ENCODE measurements around the gene LSM2. TPM values are rescaled to one million over a fixed set of nuclear protein-coding genes. Genes with fewer than 3 reads are reported as not detected.

Gene LSM2
- total and polyA plus RNA-seq, 7 donors, result 19.5 to 92.1 (median 35.3) TPM

GRCh38 chr6:31767096-31767645 is 39.6 kb downstream of the LSM2 start:
- ATAC-seq, result no peak
- Histone ChIP-seq H3K4me1 (no peaks in the 10 kb centered on the region), H3K4me3 (no peak overlapping the region), H3K27ac (no peak overlapping the region), H3K27me3 (ENCODE audit: insufficient read depth in 3 of 3, low read length in 2 of 3) (no peaks in the 10 kb centered on the region), H3K9me3 (no peaks in the 10 kb centered on the region), H3K36me3 (ENCODE audit: insufficient read depth in 1 of 2, low read depth in 1 of 2) (peaks cover 0 to 39% of the 10 kb centered on the region in 2 donors)
- WGBS, 3 donors, result 84 to 87% (median 86%) methylated on average over 6 of the region's 6 CpGs
- no peak for DNase-seq
- intact Hi-C loops (cut with DNase I), result loop anchor here in 1 of 2 donors (5.0 kb wide), 1 partner anchor 85 kb away; the partner anchor contains the start of gene LY6G5C
- TF ChIP-seq, protein P1, sequence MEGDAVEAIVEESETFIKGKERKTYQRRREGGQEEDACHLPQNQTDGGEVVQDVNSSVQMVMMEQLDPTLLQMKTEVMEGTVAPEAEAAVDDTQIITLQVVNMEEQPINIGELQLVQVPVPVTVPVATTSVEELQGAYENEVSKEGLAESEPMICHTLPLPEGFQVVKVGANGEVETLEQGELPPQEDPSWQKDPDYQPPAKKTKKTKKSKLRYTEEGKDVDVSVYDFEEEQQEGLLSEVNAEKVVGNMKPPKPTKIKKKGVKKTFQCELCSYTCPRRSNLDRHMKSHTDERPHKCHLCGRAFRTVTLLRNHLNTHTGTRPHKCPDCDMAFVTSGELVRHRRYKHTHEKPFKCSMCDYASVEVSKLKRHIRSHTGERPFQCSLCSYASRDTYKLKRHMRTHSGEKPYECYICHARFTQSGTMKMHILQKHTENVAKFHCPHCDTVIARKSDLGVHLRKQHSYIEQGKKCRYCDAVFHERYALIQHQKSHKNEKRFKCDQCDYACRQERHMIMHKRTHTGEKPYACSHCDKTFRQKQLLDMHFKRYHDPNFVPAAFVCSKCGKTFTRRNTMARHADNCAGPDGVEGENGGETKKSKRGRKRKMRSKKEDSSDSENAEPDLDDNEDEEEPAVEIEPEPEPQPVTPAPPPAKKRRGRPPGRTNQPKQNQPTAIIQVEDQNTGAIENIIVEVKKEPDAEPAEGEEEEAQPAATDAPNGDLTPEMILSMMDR (IDR thresholded peaks at IDR 0.05), result no peak

DNA sequence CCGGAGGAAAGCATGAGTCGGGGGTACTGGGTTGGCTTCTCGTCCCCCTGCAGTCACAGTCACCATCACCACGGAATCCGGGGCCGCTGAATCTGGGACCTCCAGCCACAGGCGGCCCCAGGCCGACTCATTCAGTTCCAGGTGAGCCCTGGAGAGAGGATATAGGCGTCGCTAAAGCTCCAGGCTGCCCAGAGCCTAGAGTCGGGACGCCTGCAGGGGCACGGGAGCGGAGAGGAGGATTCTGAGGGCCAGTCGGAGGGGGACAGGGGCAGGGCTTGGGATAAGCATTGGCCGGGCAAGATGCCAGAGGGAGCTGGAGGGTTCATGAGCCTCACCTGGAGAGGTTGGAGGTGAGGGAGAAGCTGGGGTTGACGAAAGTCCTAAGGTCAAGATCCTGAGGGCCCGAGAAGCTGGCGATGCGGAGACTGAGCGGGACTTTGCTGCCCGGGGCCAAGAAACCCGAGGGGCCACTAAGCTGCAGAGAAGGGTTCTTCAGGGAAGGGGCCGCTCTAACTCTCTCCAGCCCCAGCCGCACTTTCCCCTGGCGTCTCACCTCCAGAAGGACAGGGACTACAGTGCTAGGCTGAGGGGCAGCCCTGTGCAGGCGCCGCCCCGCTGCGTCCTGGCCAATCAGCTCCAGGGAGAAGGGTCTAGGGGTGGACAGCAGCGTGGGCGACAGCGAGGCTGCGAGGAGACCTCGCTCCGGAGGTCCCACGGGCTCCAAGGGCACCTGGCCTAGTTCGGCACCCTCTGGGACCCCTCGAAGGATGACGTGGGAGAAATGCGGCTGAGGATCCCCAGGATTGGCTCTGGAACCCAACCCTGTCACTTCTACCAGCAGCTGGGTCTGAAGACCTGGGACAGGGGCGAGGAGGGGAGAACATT is 40.6 kb downstream of the LSM2 start:
- peak overlapping the region; percentile 28 for H3K4me3 ChIP-seq
- no peaks in the 10 kb centered on the region for H3K27me3 ChIP-seq (ENCODE audit: insufficient read depth in 3 of 3, low read length in 2 of 3)
- TF ChIP-seq, protein P1 (IDR thresholded peaks at IDR 0.05), result no peak
- H3K4me1 ChIP-seq, result no peaks in the 10 kb centered on the region
- H3K36me3 ChIP-seq (ENCODE audit: insufficient read depth in 1 of 2, low read depth in 1 of 2), result peaks cover 0 to 39% of the 10 kb centered on the region in 2 donors
- ATAC-seq (no peak), DNase-seq (no peak)
- intact Hi-C loops (cut with DNase I), result loop anchor here in 1 of 2 donors (5.0 kb wide), 1 partner anchor 84 kb away; the partner anchor contains the start of gene LY6G5C
- H3K27ac ChIP-seq, result no peak overlapping the region
- H3K9me3 ChIP-seq, result no peaks in the 10 kb centered on the region
- WGBS, 3 donors, result 56 to 57% (median 57%) methylated on average over 42 of the region's 42 CpGs

DNA sequence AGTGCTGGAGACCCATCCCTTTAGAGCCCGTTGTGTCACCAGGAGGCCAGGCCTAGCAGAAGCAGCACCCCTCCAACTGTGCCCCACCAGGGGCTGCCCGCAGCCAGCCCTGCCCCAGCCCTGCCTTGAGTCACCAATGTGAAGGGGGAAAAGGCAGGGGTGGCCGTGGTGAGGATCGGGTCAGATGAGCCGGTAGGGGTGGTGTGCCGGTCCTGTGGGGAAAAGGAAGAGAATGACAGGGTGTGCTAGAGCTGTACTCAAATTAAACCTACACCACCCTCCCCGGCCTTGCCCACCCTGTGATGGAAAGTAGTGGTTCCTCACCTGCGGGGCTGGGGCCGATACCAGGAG is 41.2 kb downstream of the LSM2 start:
- DNase-seq, result no peak
- H3K9me3 ChIP-seq, result no peaks in the 10 kb centered on the region
- peaks cover 0 to 39% of the 10 kb centered on the region in 2 donors for H3K36me3 ChIP-seq (ENCODE audit: insufficient read depth in 1 of 2, low read depth in 1 of 2)
- TF ChIP-seq, protein P1 (IDR thresholded peaks at IDR 0.05), result no peak
- 88 to 93% (median 92%) methylated on average over 9 of the region's 9 CpGs for WGBS, 3 donors
- no peaks in the 10 kb centered on the region for H3K4me1 ChIP-seq
- H3K27ac ChIP-seq, result no peak overlapping the region
- H3K4me3 ChIP-seq, result no peak overlapping the region
- no peak for ATAC-seq
- intact Hi-C loops (cut with DNase I), result loop anchor here in 1 of 2 donors (5.0 kb wide), 1 partner anchor 83 kb away; the partner anchor contains the start of gene LY6G5C
- H3K27me3 ChIP-seq (ENCODE audit: insufficient read depth in 3 of 3, low read length in 2 of 3), result no peaks in the 10 kb centered on the region

DNA sequence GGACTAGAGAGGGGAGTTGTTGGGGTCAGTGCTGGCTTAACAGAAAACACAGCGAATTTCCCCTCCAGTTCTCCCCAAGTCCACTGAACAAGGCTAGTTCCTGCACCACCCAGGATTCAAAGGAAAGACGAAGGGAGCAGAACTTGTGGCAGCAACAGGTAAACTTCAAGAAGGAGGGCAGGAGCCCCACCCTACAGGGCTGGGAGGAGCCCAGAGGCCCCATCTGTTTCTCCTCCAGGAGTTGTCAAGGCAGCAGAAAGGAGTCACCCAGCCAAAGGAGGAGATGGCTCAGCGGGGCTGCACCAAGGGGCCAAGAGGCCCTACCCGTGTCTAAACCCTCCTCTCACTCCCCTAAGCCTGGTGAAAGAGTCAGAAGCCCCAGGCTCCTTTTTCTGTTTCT is 42.6 kb downstream of the LSM2 start:
- TF ChIP-seq, protein P1 (IDR thresholded peaks at IDR 0.05), result no peak
- ATAC-seq (no peak), DNase-seq (no peak)
- Histone ChIP-seq H3K4me3 (no peak overlapping the region), H3K36me3 (ENCODE audit: insufficient read depth in 1 of 2, low read depth in 1 of 2) (peaks cover 0 to 39% of the 10 kb centered on the region in 2 donors), H3K4me1 (no peaks in the 10 kb centered on the region), H3K27me3 (ENCODE audit: insufficient read depth in 3 of 3, low read length in 2 of 3) (no peaks in the 10 kb centered on the region), H3K27ac (no peak overlapping the region), H3K9me3 (no peaks in the 10 kb centered on the region)
- WGBS, 3 donors, result 84 to 90% (median 87%) methylated on average over 4 of the region's 4 CpGs
- intact Hi-C loops (cut with DNase I), result no loop called here

Measured in psoas muscle (tissue), 8 donors.